Myocyte (in vitro differentiated cells): Measurements from ENCODE around the gene ADGB. TPM values are rescaled to one million over a fixed set of nuclear protein-coding genes. Genes with fewer than 3 reads are reported as not detected.

Source experiments
- DNase-seq: peaks from one replicate; pipeline ENCODE4 v3.0.0-alpha.2; 2012; ENCODE audit warnings: low read depth
- total RNA-seq: library from RNA; depleted of rRNA; stranded (reverse); fragments of >200 nt; gene quantifications from 2 replicates; pipeline ENCODE4 v1.2.3, GENCODE V29; 2014

Gene ADGB
- total RNA-seq, 1 donor from 2014 or later, result not detected

- no peak for DNase-seq
These were observed 35.2 kb downstream of the ADGB start for GRCh38 chr6:146634022-146634421.

DNA sequence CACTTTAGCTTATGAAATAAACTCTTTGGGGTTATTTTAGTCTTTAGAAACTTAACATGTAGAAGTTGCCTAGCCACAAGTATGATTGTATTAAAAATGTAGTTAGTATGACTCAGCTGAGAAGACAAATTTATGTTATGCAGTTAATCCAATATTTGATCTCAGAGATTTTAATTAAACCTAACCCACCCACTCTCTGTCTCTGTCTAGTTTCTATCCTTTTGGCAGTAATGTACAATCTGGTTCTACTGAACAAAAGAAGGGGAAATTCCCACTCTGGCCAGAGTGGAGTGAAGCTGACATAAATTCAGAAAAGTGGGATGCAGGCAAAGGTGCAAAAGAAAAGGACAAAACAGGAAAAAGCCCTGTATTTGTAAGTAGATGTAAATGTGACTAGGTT is 36.4 kb downstream of the ADGB start:
- DNase-seq, result no peak

DNA sequence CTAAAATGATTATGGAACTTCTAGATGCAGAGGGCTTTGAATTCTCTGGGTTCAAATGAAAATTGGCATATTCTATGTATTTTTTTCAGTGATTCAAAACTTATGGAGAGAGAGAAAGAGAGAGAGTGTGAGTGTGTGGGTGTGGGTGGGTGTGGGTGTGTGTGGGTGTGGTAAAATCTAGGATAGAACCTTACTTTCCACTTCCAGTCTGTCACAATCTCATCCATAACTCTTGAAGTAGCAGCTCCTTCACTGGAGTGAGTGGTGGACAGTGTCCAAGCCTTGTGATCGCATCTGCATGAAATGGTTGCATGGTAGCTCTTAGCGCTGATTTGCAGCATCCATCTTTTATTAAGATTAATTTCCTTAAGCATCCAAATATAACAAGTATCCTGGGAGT is 37.7 kb downstream of the ADGB start:
- no peak for DNase-seq

- DNase-seq, result no peak
These were observed 44.1 kb downstream of the ADGB start for GRCh38 chr6:146642921-146643320.

GRCh38 chr6:146650799-146651481 is 52.2 kb downstream of the ADGB start:
- no peak for DNase-seq

GRCh38 chr6:146651482-146651863 is 52.7 kb downstream of the ADGB start:
- no peak for DNase-seq

DNA sequence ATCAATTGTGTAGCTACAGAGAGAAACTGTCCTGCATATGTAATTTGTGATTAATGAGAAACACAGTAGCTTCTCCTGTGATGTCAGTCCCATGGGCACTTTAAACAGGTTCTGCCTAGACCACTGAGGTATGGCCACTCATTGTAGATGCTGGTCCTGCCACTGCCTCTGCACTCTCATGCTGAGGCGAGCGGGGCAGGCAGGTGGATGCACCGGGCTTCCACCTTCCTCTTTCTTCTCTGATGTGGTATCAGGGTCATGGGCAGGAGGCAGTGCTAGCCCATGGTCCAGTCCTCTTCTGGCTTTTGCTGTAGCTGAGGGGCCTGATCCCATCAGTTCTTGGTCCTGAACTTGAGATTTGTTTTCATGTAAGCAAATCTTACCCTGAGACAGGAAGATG is 58.7 kb downstream of the ADGB start:
- no peak for DNase-seq

DNA sequence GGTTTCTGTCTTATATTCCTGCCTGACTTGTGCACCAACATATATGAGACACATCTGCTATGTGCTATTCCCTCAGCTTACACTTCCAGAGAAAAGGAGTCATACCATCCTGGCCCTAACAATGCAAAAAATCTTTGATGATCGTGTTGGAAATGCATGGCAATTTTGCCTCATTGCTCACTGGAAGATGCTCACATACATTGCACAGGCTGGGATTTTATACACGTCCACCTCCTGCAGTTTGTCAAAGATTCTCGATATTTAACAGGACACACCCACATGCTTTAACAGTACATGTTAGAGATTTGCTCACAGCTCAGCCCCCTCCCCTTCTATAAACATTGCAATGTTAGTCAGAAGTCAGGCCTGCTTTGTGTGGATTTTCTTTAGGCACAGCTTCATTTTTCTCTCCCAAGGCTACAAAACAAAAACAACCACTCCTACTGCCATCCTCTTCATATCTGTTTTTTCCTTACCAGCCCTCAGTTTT is 66.1 kb downstream of the ADGB start:
- no peak for DNase-seq

DNA sequence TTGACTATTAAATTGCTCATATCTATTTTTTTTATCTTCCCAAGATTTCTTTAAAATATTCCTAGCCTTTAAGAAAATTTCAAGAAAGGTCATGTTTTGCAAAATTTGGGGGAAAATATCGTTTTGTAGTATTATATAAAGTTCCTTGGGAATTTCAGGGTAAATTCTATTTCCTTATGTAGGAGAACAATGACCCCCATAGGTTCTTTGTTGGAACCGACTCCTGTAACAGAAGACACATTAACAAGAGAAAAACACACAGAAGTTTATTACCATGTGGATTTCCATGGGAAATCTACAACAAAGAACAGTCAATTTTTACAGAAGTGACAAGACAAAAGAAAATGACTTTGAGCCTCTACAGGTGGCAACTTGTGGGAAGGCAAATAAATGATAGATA is 68.1 kb downstream of the ADGB start:
- DNase-seq, result no peak

GRCh38 chr6:146670161-146670560 is 71.4 kb downstream of the ADGB start:
- DNase-seq, result peak; percentile 3

GRCh38 chr6:146673069-146673468 is 74.3 kb downstream of the ADGB start:
- no peak for DNase-seq

- no peak for DNase-seq
These were observed 80.6 kb downstream of the ADGB start for GRCh38 chr6:146679386-146679785.

DNA sequence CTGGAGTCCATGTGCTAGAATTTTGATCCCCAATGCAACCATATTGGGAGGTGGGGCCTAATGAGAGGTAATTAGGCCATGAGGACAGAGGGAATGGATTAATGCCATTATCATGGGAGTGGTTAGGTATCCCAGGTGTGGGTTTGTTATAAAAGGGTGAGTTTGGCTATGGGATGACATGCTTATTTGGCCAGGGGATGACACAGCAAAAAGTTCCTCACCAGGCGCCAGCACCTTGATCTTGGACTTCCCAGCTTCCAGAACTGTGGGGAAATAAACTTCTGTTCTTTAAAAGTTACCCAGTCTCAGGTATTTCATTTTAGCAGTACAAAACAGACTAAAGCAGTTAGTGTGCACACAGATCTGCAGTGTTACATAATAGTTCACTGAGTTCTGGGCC is 84.1 kb downstream of the ADGB start:
- DNase-seq, result no peak

DNA sequence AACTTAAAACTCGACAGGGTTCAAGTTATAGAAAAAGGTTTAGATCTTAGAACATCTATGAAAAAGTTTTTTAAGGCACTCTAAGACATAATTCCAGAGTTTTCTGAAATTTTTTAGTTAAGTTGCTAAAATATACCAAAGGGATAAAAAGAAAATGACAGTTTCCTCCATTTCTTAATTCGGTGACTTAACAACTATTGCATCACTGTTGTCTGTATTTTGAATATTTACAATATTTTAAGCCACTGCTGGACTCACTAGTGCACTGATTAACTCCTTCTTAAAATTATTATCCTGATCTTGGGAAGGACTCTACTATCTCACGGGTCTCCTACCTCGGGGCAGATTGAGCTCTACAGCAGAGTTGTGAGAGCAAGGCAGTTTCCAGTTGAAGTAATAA is 91.0 kb downstream of the ADGB start:
- no peak for DNase-seq

DNA sequence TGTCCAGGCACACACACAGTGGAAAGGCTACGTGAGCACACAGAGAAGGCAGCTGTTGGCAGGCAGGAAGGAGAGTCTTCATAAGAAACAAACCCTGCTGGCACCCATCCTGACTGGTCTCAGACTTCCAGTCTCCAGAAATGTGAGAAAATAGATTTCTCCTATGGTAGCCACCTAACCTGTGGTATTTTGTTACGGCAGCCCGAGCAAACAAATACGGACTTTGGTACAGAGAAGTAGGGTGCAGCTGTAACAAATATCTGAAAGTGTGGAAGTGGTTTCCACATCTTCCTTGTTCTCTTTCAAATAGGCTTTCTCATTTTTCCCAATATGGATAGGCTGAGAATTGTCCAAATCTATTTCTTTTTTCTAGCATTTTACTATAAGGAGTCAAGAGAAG is 94.6 kb downstream of the ADGB start:
- DNase-seq, result no peak

GRCh38 chr6:146697921-146698320 is 99.1 kb downstream of the ADGB start:
- DNase-seq, result no peak

DNA sequence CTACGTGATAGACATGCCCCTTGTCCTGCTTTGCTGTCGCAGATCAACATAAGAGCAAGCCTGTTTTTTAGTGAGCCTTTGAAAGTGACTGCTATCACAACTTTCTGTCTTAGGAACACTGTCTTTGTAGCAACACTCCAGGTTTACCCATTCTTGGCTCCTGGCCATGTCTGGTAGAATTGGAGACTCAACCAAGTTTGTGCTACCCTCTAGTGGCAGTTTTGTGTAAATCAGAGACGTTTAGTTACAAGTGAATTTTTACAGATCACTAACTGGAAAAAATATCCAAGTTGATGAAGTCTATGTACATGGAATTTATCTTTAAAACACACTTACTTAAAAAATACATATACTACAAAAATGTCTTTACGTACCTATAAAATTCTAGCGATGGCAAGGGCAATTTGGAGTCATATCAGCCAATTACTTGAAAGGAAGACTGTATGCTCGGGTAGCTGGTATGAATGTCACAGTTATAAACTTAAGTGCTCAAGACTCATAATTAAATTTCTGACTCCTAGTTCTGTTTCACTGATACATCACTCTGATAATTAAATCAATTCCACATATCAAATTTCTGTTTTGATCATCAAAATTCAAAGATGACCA is 101.4 kb downstream of the ADGB start:
- peak; percentile 91 for DNase-seq

- DNase-seq, result no peak
These were observed 102.9 kb downstream of the ADGB start for GRCh38 chr6:146701632-146702031.

DNA sequence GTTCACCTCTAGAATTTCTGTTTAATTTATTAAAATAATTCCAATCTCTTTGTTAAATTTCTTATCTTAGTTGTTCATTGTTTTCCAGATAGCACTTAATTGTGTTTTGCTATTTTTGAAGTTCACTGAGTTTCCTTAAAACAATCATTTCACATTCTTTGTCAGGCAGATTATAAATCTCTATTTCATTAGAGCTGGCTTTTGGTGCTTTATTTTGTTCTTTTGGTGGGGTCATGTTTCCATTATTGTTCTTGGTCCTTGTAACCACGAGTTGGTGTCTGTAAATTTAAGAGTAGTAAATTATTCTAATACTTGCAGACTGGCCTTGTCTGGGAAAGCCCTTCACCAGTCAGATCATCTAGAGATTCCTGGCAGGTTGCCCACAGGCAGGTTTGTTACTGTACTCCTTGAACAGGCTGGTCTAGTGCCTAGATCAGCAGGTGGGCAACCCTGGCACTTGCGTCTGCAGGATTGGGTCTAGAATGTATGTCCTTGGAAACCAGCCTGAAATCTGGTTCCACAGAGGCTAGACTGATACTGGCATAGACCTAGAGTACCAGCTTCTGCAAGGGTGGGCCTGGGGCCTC is 110.4 kb downstream of the ADGB start:
- no peak for DNase-seq

DNA sequence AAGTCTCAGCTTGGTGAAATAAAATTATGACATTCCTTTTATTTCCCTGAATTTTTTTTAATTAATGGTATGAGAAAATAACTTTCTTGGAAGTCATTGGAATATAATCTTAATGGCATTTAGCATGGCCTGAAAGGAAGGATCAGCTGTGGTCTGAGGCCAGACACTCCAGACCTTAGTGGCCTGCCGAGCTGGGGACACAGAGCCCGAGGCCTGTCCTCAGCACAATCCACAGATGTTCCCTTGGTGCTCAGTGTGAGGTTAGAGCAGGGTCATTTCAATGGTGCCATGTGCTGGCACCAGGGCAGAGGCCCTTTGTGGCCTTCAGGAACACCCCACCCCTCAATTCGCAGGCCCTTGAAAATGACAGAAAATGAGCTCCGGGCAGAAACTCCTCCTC is 120.6 kb downstream of the ADGB start:
- peak; percentile 56 for DNase-seq

GRCh38 chr6:146739696-146740095 is 140.9 kb downstream of the ADGB start:
- DNase-seq, result no peak

DNA sequence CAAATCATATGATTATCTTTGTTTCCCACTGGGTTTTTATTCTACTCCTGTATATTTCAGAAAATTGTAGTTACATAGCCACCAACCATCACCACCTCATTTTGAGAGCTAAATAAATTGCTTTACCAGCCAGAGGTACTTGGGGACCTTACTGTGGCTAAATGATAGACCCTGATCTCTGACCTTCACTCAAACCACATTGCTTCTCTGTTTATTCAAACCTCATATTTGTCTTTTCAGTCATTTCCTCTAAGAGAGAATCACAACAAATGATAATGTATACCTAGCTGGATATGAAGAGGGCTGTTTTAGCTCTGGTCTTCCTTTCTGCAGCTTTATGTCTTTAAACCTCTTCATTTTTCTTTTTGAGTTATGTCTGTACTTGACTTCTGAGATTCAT is 142.8 kb downstream of the ADGB start:
- DNase-seq, result no peak

- no peak for DNase-seq
These were observed 154.5 kb downstream of the ADGB start for GRCh38 chr6:146753306-146753705.
